Subcutaneous abdominal adipose tissue (tissue), 5 donors: ENCODE results near the gene ZFP36L2.
A peak's percentile ranks its signal among the peaks of the same experiment; 100 is the strongest.

Source experiments
- H3K27ac ChIP-seq: one replicate; pipeline ENCODE4 v1.7.0; 2013; ENCODE audit warnings: low read depth, mild to moderate bottlenecking, inconsistent platforms, low read length, moderate library complexity
- H3K27me3 ChIP-seq, 5 donors: one replicate each; pipeline ENCODE4 v1.7.0; 2013; ENCODE audit warnings: low read length in 5 of 5, inconsistent platforms in 1 of 5; ENCODE audit not compliant: control insufficient read depth in 5 of 5, insufficient read depth in 4 of 5
- H3K36me3 ChIP-seq, 5 donors: one replicate each; pipeline ENCODE4 v1.7.0; 2013; ENCODE audit warnings: low read length in 5 of 5; ENCODE audit not compliant: control insufficient read depth in 5 of 5, insufficient read depth in 5 of 5
- H3K4me1 ChIP-seq, 5 donors: one replicate each; pipeline ENCODE4 v1.7.0; 2013; ENCODE audit warnings: low read length in 5 of 5, mild to moderate bottlenecking in 3 of 5, moderate library complexity in 1 of 5; ENCODE audit not compliant: control insufficient read depth in 5 of 5, insufficient read depth in 5 of 5
- H3K4me3 ChIP-seq, 5 donors: one replicate each; pipeline ENCODE4 v1.7.0; 2013; ENCODE audit warnings: low read length in 5 of 5, low read depth in 1 of 5
- H3K9ac ChIP-seq, 5 donors: one replicate each; pipeline ENCODE4 v1.7.0; 2013; ENCODE audit warnings: low read length in 5 of 5, mild to moderate bottlenecking in 4 of 5, moderate library complexity in 3 of 5
- H3K9me3 ChIP-seq, 5 donors: one replicate each; pipeline ENCODE4 v1.7.0; 2013; ENCODE audit warnings: low read length in 5 of 5; ENCODE audit not compliant: control insufficient read depth in 5 of 5
- donor health status: healthy.
- donor health status: healthy.
- donor health status: healthy.
- donor health status: healthy.
- donor health status: healthy.

Gene ZFP36L2

GRCh38 chr2:43251171-43251731 is 24.8 kb upstream of the ZFP36L2 start:
- Histone ChIP-seq H3K9me3 (no peaks in the 10 kb centered on the region), H3K36me3 (peaks cover 0 to 4% (median 0%) of the 10 kb centered on the region in 5 donors), H3K27ac (peak overlapping the region; percentile 74), H3K27me3 (no peaks in the 10 kb centered on the region), H3K9ac (peak overlapping the region in 2 of 5 donors; percentile 45 to 59), H3K4me3 (no peak overlapping the region), H3K4me1 (peaks cover 3 to 18% (median 12%) of the 10 kb centered on the region in 5 donors)

GRCh38 chr2:43250015-43250414 is 23.6 kb upstream of the ZFP36L2 start:
- Histone ChIP-seq H3K27me3 (no peaks in the 10 kb centered on the region), H3K36me3 (peaks cover 0 to 4% (median 0%) of the 10 kb centered on the region in 5 donors), H3K27ac (no peak overlapping the region), H3K9ac (no peak overlapping the region), H3K9me3 (no peaks in the 10 kb centered on the region), H3K4me1 (peaks cover 3 to 24% (median 12%) of the 10 kb centered on the region in 5 donors), H3K4me3 (no peak overlapping the region)

GRCh38 chr2:43248621-43249020 is 22.2 kb upstream of the ZFP36L2 start:
- H3K4me1 ChIP-seq: peaks cover 5 to 32% (median 20%) of the 10 kb centered on the region in 5 donors
- H3K27me3 ChIP-seq: no peaks in the 10 kb centered on the region
- no peak overlapping the region for H3K4me3 ChIP-seq
- no peaks in the 10 kb centered on the region for H3K36me3 ChIP-seq
- H3K27ac ChIP-seq: no peak overlapping the region
- no peak overlapping the region for H3K9ac ChIP-seq
- H3K9me3 ChIP-seq: no peaks in the 10 kb centered on the region

GRCh38 chr2:43246641-43247040 is 20.2 kb upstream of the ZFP36L2 start:
- Histone ChIP-seq H3K9ac (peak overlapping the region in 2 of 5 donors; percentile 10 to 23), H3K27me3 (no peaks in the 10 kb centered on the region), H3K4me3 (no peak overlapping the region), H3K9me3 (no peaks in the 10 kb centered on the region), H3K4me1 (peaks cover 5 to 32% (median 20%) of the 10 kb centered on the region in 5 donors), H3K27ac (no peak overlapping the region), H3K36me3 (peaks cover 0 to 4% (median 0%) of the 10 kb centered on the region in 5 donors)

GRCh38 chr2:43241558-43241957 is 15.2 kb upstream of the ZFP36L2 start:
- Histone ChIP-seq H3K36me3 (peaks cover 0 to 4% (median 0%) of the 10 kb centered on the region in 5 donors), H3K4me3 (no peak overlapping the region), H3K27me3 (no peaks in the 10 kb centered on the region), H3K9me3 (no peaks in the 10 kb centered on the region), H3K27ac (no peak overlapping the region), H3K4me1 (peaks cover 4 to 40% (median 20%) of the 10 kb centered on the region in 5 donors), H3K9ac (no peak overlapping the region)

- peaks cover 3 to 41% (median 17%) of the 10 kb centered on the region in 5 donors for H3K4me1 ChIP-seq
- H3K27ac ChIP-seq: peak overlapping the region; percentile 1
- H3K27me3 ChIP-seq: no peaks in the 10 kb centered on the region
Measured at GRCh38 chr2:43240766-43241150, 14.4 kb upstream of the ZFP36L2 start.

GRCh38 chr2:43239981-43240765 is 13.8 kb upstream of the ZFP36L2 start:
- peaks cover 3 to 36% (median 16%) of the 10 kb centered on the region in 5 donors for H3K4me1 ChIP-seq
- no peak overlapping the region for H3K4me3 ChIP-seq
- H3K36me3 ChIP-seq: peaks cover 0 to 4% (median 0%) of the 10 kb centered on the region in 5 donors
- H3K27me3 ChIP-seq: no peaks in the 10 kb centered on the region
- H3K9ac ChIP-seq: peak overlapping the region in 1 of 5 donors; percentile 21
- no peaks in the 10 kb centered on the region for H3K9me3 ChIP-seq
- H3K27ac ChIP-seq: peak overlapping the region; percentile 1

More at GRCh38 chr2:43240766-43241150, 14.4 kb upstream of the ZFP36L2 start:
- Histone ChIP-seq H3K9ac (peak overlapping the region in 1 of 5 donors; percentile 21), H3K4me3 (no peak overlapping the region), H3K36me3 (peaks cover 0 to 4% (median 0%) of the 10 kb centered on the region in 5 donors), H3K9me3 (no peaks in the 10 kb centered on the region)

GRCh38 chr2:43238813-43239212 is 12.4 kb upstream of the ZFP36L2 start:
- H3K36me3 ChIP-seq: peaks cover 0 to 4% (median 0%) of the 10 kb centered on the region in 5 donors
- H3K4me3 ChIP-seq: no peak overlapping the region
- no peaks in the 10 kb centered on the region for H3K27me3 ChIP-seq
- H3K27ac ChIP-seq: no peak overlapping the region
- no peak overlapping the region for H3K9ac ChIP-seq
- no peaks in the 10 kb centered on the region for H3K9me3 ChIP-seq
- H3K4me1 ChIP-seq: peaks cover 0 to 34% (median 11%) of the 10 kb centered on the region in 5 donors

GRCh38 chr2:43238176-43238575 is 11.8 kb upstream of the ZFP36L2 start:
- Histone ChIP-seq H3K9me3 (no peaks in the 10 kb centered on the region), H3K4me1 (peaks cover 0 to 38% (median 12%) of the 10 kb centered on the region in 5 donors), H3K27me3 (no peaks in the 10 kb centered on the region), H3K4me3 (no peak overlapping the region), H3K27ac (no peak overlapping the region), H3K9ac (no peak overlapping the region), H3K36me3 (peaks cover 0 to 4% (median 0%) of the 10 kb centered on the region in 5 donors)
